Astrocyte of the cerebellum (primary cell): Measurements from ENCODE around the gene SPSB4.

ENCODE experiments used
- DNase-seq: peaks from one replicate; pipeline ENCODE4 v3.0.0-alpha.2; 2011; ENCODE audit warnings: low read depth
- H3K4me3 ChIP-seq: 2 replicates; pipeline ENCODE4 v1.5.1; 2011; ENCODE audit warnings: mild to moderate bottlenecking, low read depth, low read length, moderate library complexity
- CTCF ChIP-seq: IDR thresholded peaks from 2 replicates; pipeline ENCODE4 v1.5.1; 2012; ENCODE audit warnings: low read length, low read depth, moderate library complexity, mild to moderate bottlenecking; ENCODE audit errors: missing control alignments
- in situ Hi-C: cut with HindIII; loops from 2 replicates; pipeline ENCODE4 v1.10.0; 2017; ENCODE audit warnings: low sequenced_read_pairs

SPSB4 gene

GRCh38 chr3:141178551-141178950, 127.4 kb downstream of the SPSB4 start:
- no peak for TF ChIP-seq CTCF
- no peak for DNase-seq
- in situ Hi-C loops: no loop called here
- no peak overlapping the region for H3K4me3 ChIP-seq

GRCh38 chr3:141179983-141180382, 128.8 kb downstream of the SPSB4 start:
- H3K4me3 ChIP-seq: no peak overlapping the region
- in situ Hi-C loops: no loop called here
- TF ChIP-seq CTCF: no peak
- no peak for DNase-seq

GRCh38 chr3:141181196-141181595, 130.0 kb downstream of the SPSB4 start:
- no peak for DNase-seq
- TF ChIP-seq CTCF: no peak
- no peak overlapping the region for H3K4me3 ChIP-seq
- in situ Hi-C loops: no loop called here

- no peak overlapping the region for H3K4me3 ChIP-seq
- in situ Hi-C loops: no loop called here
- TF ChIP-seq CTCF: no peak
- no peak for DNase-seq
Observed at GRCh38 chr3:141181819-141182218, 130.7 kb downstream of the SPSB4 start.

- no peak for TF ChIP-seq CTCF
- no peak overlapping the region for H3K4me3 ChIP-seq
- in situ Hi-C loops: no loop called here
- no peak for DNase-seq
Observed at GRCh38 chr3:141183606-141184005, 132.5 kb downstream of the SPSB4 start.

- no peak for TF ChIP-seq CTCF
- no peak for DNase-seq
- H3K4me3 ChIP-seq: no peak overlapping the region
- in situ Hi-C loops: no loop called here
Observed at GRCh38 chr3:141184430-141184829, 133.3 kb downstream of the SPSB4 start.
